Heart right ventricle (tissue), 16 donors: ENCODE data around the gene MVK. TPM values are rescaled to one million over a fixed set of nuclear protein-coding genes. Genes with fewer than 3 reads are reported as not detected.
A peak's percentile ranks its signal among the peaks of the same experiment; 100 is the strongest.

Source experiments
- ATAC-seq, 8 donors: fragments of 200-7000 bp; cut with Tn5 transposase; one replicate each; pipeline ENCODE4 v1.9.1; 2020; ENCODE audit warnings: mild to moderate bottlenecking in 8 of 8, moderate library complexity in 8 of 8, moderate number of reproducible peaks in 1 of 8
- DNase-seq, 2 donors: peaks; one replicate each; pipeline ENCODE4 v3.0.0-alpha.2; 2020
- H3K27ac ChIP-seq, 10 donors: fragments of 200-600 bp; sonication (generic) in 2 of 10; one replicate each; pipeline versions ENCODE4 v1.5.0 to v1.8.0; 2020 to 2022; ENCODE audit warnings: mild to moderate bottlenecking in 3 of 10
- H3K27me3 ChIP-seq, 7 donors: fragments of 200-600 bp; one replicate each; pipeline ENCODE4 v1.8.0; 2021 to 2022; ENCODE audit warnings: mild to moderate bottlenecking in 2 of 7
- H3K36me3 ChIP-seq, 9 donors: fragments of 200-600 bp; sonication (generic) in 1 of 9; one replicate each; pipeline versions ENCODE4 v1.5.0 to v1.8.0; 2020 to 2022; ENCODE audit warnings: mild to moderate bottlenecking in 2 of 9
- H3K4me1 ChIP-seq, 9 donors: fragments of 200-600 bp; sonication (generic) in 1 of 9; one replicate each; pipeline versions ENCODE4 v1.5.0 to v1.8.0; 2020 to 2022; ENCODE audit warnings: mild to moderate bottlenecking in 4 of 9
- H3K4me3 ChIP-seq, 10 donors: fragments of 200-600 bp; sonication (generic) in 2 of 10; one replicate each; pipeline versions ENCODE4 v1.5.0 to v1.8.0; 2020 to 2022; ENCODE audit warnings: mild to moderate bottlenecking in 7 of 10, moderate library complexity in 2 of 10
- H3K9me3 ChIP-seq, 11 donors: fragments of 200-600 bp in 10 of 11; sonication (generic) in 2 of 11; one replicate each; pipeline versions ENCODE4 v1.5.0 to v1.8.0; 2013 to 2022; ENCODE audit warnings: mild to moderate bottlenecking in 2 of 11, control low read depth in 1 of 11, moderate library complexity in 1 of 11
- CTCF ChIP-seq, 9 donors: fragments of 200-600 bp; sonication (generic) in 2 of 9; IDR thresholded peaks; one replicate each; pipeline versions ENCODE4 v1.5.0 to v1.8.0; 2021 to 2022; ENCODE audit warnings: antibody characterized with exemption in 9 of 9, mild to moderate bottlenecking in 5 of 9, moderate library complexity in 1 of 9
- WGBS, 2 donors: extraction: QIAGEN DNeasy Blood & Tissue Kit; methylation state at CpG; one replicate each; pipeline ENCODE4 v1.1.7; 2013; ENCODE audit warnings: inconsistent platforms in 1 of 2; 5-methylcytosine and 5-hydroxymethylcytosine counted together
- intact Hi-C, 10 donors: fragments of 100-400 bp; cut with DNase I; formaldehyde crosslinking; loops; one replicate each; pipeline versions ENCODE4 v1.11.1 to v1.14.2; 2022
- polyA plus RNA-seq, 2 donors: library from polyadenylated mRNA; stranded (reverse); fragments of 200-250 nt; gene quantifications; one replicate each; pipeline ENCODE4 v1.2.3, GENCODE V29; 2013
- total RNA-seq, 10 donors: library from RNA; stranded (reverse); fragmentation: NEBNext Ultra II Directional in 3 of 10; extraction: Animal tissue kit (Norgen Biotek cat#: 25700) in 3 of 10; gene quantifications; one replicate each; pipeline versions ENCODE4 v1.2.1 to v1.2.4, GENCODE V29; 2021 to 2023
- donor health status: Arrhythmogenic right ventricular cardiomyopathy.
- donor health status: ischemic (EF 13 %, LVEDD 7.1; RV severe dilation, severe dysfunction).
- donor health status: healthy with polysubstance abuse.
- donor health status: DM: no; HTN: yes; CAD: no.
- donor health status: DM: no; HTN: no; CAD: no.
- donor health status: ischemic (EF 25% LVEDD 6.9; RV normal size, moderate dysfunction).
- donor health status: ischemic (EF 25% LVEDD 5.7; RV mildly dilated, moderate dysfunction).
- donor health status: healthy.
- donor health status: DM: yes; HTN: yes; CAD: no.
- donor health status: Ischemic cardiomyopathy.
- donor health status: ischemic (EF 35%, LVEDD 5.7; RV mildly dilated, moderate dysfunction).
- donor health status: nonischemic (EF 11% LVEDD 7.7; RV severe dilation, severe dysfunction).
- donor health status: DM: yes; HTN: yes; CAD: no.
- donor health status: PGD.
- donor health status: ischemic (EF 29% LVEDD 5.4; RV normal size, mild dysfunction).
- donor health status: nonischemic (EF 23%, LVEDD 6.1; RV moderate dilation, normal function).

MVK gene
- total and polyA plus RNA-seq, 12 donors: 7.9 to 18.1 (median 9.3) TPM

GRCh38 chr12:109619002-109619604, 45.5 kb downstream of the MVK start:
- H3K36me3 ChIP-seq: no peaks in the 10 kb centered on the region
- peaks cover 0 to 5% (median 0%) of the 10 kb centered on the region in 9 donors for H3K4me1 ChIP-seq
- DNase-seq (no peak), ATAC-seq (no peak)
- H3K27ac ChIP-seq: no peak overlapping the region
- intact Hi-C loops: loop anchor here in 1 of 10 donors (10.0 kb wide), 1 partner anchor 76 kb away; no protein-coding TSS in a partner anchor
- no peak overlapping the region for H3K4me3 ChIP-seq
- peaks cover 0 to 19% (median 5%) of the 10 kb centered on the region in 7 donors for H3K27me3 ChIP-seq
- WGBS, 2 donors: 84 to 87% methylated on average over 8 of the region's 8 CpGs
- H3K9me3 ChIP-seq: no peaks in the 10 kb centered on the region
- no peak for TF ChIP-seq CTCF (IDR thresholded peaks at IDR 0.05)

- DNase-seq: no peak
- Histone ChIP-seq H3K27me3 (peaks cover 0 to 19% (median 0%) of the 10 kb centered on the region in 7 donors), H3K9me3 (no peaks in the 10 kb centered on the region), H3K4me1 (peaks cover 0 to 5% (median 0%) of the 10 kb centered on the region in 9 donors), H3K4me3 (no peak overlapping the region), H3K27ac (no peak overlapping the region), H3K36me3 (no peaks in the 10 kb centered on the region)
- intact Hi-C loops: no loop called here
- TF ChIP-seq CTCF (IDR thresholded peaks at IDR 0.05): no peak
- WGBS, 2 donors: 52 to 69% methylated on average over 1 of the region's 1 CpG
- no peak for ATAC-seq
Observed at GRCh38 chr12:109621211-109621694, 47.7 kb downstream of the MVK start.

- peaks cover 0 to 19% (median 3%) of the 10 kb centered on the region in 7 donors for H3K27me3 ChIP-seq
- no peak for ATAC-seq
- H3K27ac ChIP-seq: peak overlapping the region in 1 of 10 donors; percentile 19
- no peak overlapping the region for H3K4me3 ChIP-seq
- DNase-seq: no peak
- H3K9me3 ChIP-seq: no peaks in the 10 kb centered on the region
- 58 to 63% methylated on average over 22 of the region's 22 CpGs for WGBS, 2 donors
- H3K4me1 ChIP-seq: peaks cover 0 to 5% (median 0%) of the 10 kb centered on the region in 9 donors
- no peaks in the 10 kb centered on the region for H3K36me3 ChIP-seq
- TF ChIP-seq CTCF (IDR thresholded peaks at IDR 0.05): no peak
- intact Hi-C loops: no loop called here
Observed at GRCh38 chr12:109621901-109622364, 48.3 kb downstream of the MVK start.

GRCh38 chr12:109624467-109624866, 50.9 kb downstream of the MVK start:
- Histone ChIP-seq H3K27me3 (peaks cover 0 to 21% (median 3%) of the 10 kb centered on the region in 7 donors), H3K27ac (no peak overlapping the region), H3K4me3 (no peak overlapping the region), H3K36me3 (no peaks in the 10 kb centered on the region), H3K4me1 (peaks cover 0 to 5% (median 0%) of the 10 kb centered on the region in 9 donors), H3K9me3 (no peaks in the 10 kb centered on the region)
- TF ChIP-seq CTCF (IDR thresholded peaks at IDR 0.05): no peak
- peak in 1 of 8 donors; percentile 36 for ATAC-seq
- DNase-seq: no peak
- intact Hi-C loops: no loop called here
- 84 to 85% methylated on average over 8 of the region's 8 CpGs for WGBS, 2 donors
